Memory B cell (primary cell): ENCODE data around the gene AGPAT1.
"Not testable (repeated sequence)": the region's sequence is repeated elsewhere in the genome, so short reads cannot be mapped to it uniquely, and the experiment has no call there.

Experiments
- ATAC-seq: fragments of 150-1000 bp; cut with Tn5 transposase; 2 replicates; pipeline ENCODE4 v1.10.0; 2021; ENCODE audit warnings: low read depth, mild to moderate bottlenecking, moderate library complexity
- DNase-seq, 2 donors: peaks; one replicate each; pipeline ENCODE4 v3.0.0; 2022; ENCODE audit warnings: low spot score in 2 of 2
- H3K27ac Mint-ChIP-seq: one replicate; pipeline ENCODE4 v1.8.0; 2022; ENCODE audit warnings: mild to moderate bottlenecking, moderate library complexity, mixed read lengths
- H3K27me3 Mint-ChIP-seq: one replicate; pipeline ENCODE4 v1.8.0; 2022; ENCODE audit warnings: mixed read lengths
- H3K36me3 Mint-ChIP-seq: one replicate; pipeline ENCODE4 v1.8.0; 2022; ENCODE audit warnings: mild to moderate bottlenecking, mixed read lengths
- H3K4me1 Mint-ChIP-seq: one replicate; pipeline ENCODE4 v1.8.0; 2022; ENCODE audit warnings: mixed read lengths
- H3K4me3 Mint-ChIP-seq: one replicate; pipeline ENCODE4 v1.8.0; 2022; ENCODE audit warnings: mild to moderate bottlenecking, moderate library complexity, mixed read lengths
- H3K9me3 Mint-ChIP-seq: one replicate; pipeline ENCODE4 v1.8.0; 2022; ENCODE audit warnings: mixed read lengths

Gene AGPAT1

GRCh38 chr6:32193096-32193495 is 17.2 kb upstream of the AGPAT1 start:
- not testable (repeated sequence) for ATAC-seq, DNase-seq, H3K27me3 Mint-ChIP-seq, H3K9me3 Mint-ChIP-seq
- Mint-ChIP-seq H3K4me1 (peaks cover 42% of the 10 kb centered on the region), H3K36me3 (peaks cover 24% of the 10 kb centered on the region), H3K4me3 (peak overlapping the region; percentile 100), H3K27ac (peak overlapping the region; percentile 95)

DNA sequence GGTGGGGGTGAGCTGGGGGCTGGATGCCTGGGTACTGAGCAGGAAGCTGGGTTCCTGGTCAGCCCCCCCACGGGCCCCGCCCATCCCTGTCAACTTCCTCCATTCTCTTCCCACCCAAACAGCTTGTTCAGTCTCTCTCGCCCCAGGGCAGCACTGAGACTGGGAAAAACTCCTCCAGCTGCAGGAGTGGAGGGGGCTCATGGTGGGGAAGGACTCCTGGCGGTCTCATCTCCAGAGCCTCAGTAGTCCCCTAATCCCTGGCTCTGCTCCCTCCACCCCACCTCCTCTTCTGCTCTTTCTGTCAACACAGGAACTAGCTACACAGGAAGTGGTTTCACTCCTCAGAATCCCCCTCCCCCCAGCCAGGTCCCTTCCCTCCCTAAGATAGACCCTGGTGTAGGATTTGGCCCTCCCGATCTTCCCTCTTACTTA is 16.7 kb upstream of the AGPAT1 start, which contains the start of gene GPSM3:
Gene GPSM3, minus strand, starts transcription at position 36 of the 432 bp plus-strand sequence. CDS start 130 bp downstream, outside the sequence.
- Mint-ChIP-seq H3K27me3 (no peaks in the 10 kb centered on the region), H3K36me3 (peaks cover 25% of the 10 kb centered on the region), H3K9me3 (no peaks in the 10 kb centered on the region), H3K27ac (peak within 1 kb of the TSS; percentile 95), H3K4me1 (peaks cover 44% of the 10 kb centered on the region), H3K4me3 (peak within 1 kb of the TSS; percentile 100)
- ATAC-seq, result no peak
- peak in 1 of 2 donors; percentile 54 for DNase-seq

DNA sequence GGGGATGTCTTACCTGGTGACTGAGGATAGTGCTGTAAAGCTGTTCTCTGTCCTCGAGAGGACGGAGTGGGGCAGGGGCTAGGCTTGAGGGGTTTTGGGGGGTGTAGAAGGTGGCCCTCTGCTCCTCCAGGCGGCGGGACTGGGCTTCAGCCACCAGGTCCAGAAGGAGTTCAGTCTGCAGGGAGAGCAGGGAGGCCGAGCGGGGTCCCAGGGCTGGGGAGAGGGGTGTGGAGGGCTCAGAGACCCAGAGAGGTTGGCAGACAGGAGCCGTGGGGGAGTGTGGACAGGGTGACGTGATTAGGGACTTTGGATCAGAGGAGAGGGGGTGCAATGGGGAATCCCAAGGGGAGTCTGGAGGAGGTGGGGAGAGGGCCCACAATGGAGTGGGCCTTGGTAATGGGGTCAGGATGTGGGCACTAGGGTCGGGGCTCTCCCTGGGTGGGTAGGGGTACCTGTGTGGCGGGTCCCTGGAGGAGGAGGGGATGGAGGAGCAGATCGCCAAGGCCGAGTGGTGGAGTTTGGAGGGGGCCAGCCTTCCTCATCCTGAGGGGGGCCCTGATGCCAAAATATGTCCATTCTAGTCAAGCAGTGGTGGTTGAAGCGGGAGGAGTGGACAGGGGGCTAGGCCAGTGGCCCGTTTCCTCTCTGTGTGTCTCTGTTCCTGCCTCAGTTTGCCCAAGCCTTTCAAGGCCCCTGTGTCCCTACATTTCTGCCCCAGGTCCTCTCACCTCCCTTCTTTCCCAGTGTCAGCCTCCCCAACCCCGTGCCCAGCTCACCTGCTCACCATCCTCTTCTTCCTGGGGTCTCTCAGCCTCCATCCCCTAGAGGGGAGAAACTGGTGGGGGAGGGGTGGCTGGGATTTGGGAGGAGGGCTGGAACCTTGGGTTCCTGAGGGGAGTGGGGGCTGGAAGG is 16.1 kb upstream of the AGPAT1 start:
- Mint-ChIP-seq H3K9me3 (no peaks in the 10 kb centered on the region), H3K27ac (peak overlapping the region; percentile 95), H3K27me3 (no peaks in the 10 kb centered on the region), H3K4me1 (peaks cover 48% of the 10 kb centered on the region), H3K4me3 (peak overlapping the region; percentile 100), H3K36me3 (peaks cover 31% of the 10 kb centered on the region)
- no peak for DNase-seq
- ATAC-seq, result no peak

DNA sequence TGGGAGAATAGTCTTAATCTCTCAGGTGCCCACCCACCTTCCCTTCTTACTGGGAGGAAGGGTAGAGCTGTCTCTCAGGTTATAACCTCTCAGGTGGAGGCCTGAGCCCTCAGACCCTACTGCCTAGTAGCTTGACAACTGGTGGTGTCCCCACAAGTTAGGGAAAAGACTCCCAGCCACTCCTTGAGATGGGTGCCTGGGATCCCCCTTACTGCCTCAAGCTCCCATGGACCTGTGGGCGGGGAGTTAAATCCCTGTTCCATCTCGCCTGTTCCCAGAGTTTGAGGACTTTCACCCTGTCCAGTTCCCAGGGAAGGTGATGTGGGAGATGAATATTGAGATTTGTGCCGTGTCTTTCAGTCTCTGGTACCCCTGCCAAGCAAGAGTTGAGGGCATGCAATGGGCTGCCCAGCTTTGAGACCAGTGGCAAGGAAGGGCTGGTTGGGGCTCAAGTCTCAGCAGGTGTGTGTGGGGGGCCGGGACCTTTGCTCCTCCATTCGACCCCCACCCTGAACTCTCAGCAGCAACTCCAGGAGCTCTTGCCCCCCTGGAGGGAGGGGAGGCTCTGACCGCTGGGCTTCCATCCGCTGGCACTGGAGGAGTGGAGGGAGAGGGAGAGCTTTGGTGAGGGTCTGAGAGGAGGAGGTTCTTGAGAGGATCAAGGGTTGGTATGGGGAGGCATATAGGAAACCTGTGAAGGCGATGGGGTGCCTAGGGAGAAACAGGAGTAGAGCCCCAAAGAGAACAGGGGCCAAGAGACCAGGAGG is 15.2 kb upstream of the AGPAT1 start:
- Mint-ChIP-seq H3K27me3 (no peaks in the 10 kb centered on the region), H3K36me3 (peaks cover 36% of the 10 kb centered on the region), H3K4me1 (peaks cover 50% of the 10 kb centered on the region), H3K9me3 (no peaks in the 10 kb centered on the region), H3K4me3 (peak overlapping the region; percentile 100), H3K27ac (peak overlapping the region; percentile 95)
- ATAC-seq (no peak), DNase-seq (no peak)

DNA sequence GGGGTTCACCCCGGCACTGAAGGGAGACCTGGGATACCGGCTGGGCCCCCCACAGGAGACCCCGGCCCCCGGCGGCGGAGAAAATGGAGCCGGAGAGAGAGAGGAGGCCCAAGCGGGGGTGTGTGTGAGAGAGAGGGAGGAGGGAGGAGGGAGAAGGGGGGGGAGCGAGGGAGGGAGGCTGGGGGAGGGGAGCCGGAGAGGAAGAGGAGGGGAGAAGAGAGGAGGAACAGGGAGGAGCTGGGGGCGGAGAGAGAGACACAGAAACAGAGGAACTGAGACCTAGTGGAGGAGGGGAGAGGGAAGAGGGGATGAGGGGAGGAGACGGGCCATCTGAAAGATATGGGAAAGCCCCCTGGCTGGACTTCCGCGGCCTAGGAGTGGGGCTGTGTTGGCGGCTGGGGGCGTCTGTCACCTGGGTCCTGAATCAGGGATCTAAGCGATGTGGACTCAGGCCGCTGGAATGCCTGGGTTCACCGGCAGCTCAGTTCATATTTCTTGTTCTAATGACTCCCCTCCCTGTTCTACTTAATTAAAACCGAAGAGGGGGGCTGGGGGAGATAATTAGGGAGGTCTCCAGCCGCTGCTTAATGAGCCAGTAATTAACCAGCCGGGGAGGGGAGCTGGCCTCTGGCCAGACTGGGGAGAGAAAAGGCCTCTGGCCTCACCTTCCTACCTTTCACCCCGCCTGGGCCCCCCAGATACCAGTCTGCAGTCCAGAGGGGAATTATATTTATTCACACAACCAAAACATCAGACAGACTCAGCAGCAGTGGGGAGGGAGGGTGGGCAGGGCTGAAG is 14.4 kb upstream of the AGPAT1 start, which contains the start of gene PBX2:
Gene PBX2, minus strand, starts transcription at position 149 of the 798 bp plus-strand sequence. CDS start 287 bp downstream, outside the sequence.
- Mint-ChIP-seq H3K36me3 (peaks cover 41% of the 10 kb centered on the region), H3K9me3 (no peaks in the 10 kb centered on the region), H3K27me3 (no peaks in the 10 kb centered on the region), H3K4me1 (peaks cover 51% of the 10 kb centered on the region), H3K27ac (peak within 1 kb of the TSS; percentile 95), H3K4me3 (peak within 1 kb of the TSS; percentile 100)
- ATAC-seq (peak; percentile 81), DNase-seq (peak; percentile 49 to 70)

DNA sequence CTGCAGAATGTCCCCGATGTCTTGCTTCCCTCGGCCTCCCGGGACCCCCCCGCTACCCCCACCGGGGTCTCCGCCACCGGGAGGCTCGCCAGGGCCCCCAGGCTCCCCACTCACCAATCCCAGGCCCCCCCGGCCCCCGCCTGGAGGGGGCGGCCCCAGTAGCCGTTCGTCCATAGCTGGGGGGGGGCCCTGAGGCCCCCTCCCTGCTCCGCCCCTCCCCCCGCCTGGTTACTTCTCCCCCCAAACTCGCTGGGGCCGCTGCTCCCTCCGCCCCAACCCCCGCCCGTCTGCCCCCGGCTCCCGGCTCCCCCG is 13.8 kb upstream of the AGPAT1 start:
- Mint-ChIP-seq H3K4me3 (peak overlapping the region; percentile 88), H3K27me3 (no peaks in the 10 kb centered on the region), H3K4me1 (peaks cover 46% of the 10 kb centered on the region), H3K36me3 (peaks cover 41% of the 10 kb centered on the region), H3K9me3 (no peaks in the 10 kb centered on the region), H3K27ac (peak overlapping the region; percentile 95)
- no peak for ATAC-seq
- no peak for DNase-seq

GRCh38 chr6:32189069-32189741 is 13.3 kb upstream of the AGPAT1 start:
- no peaks in the 10 kb centered on the region for H3K9me3 Mint-ChIP-seq
- no peaks in the 10 kb centered on the region for H3K27me3 Mint-ChIP-seq
- H3K4me1 Mint-ChIP-seq, result peaks cover 44% of the 10 kb centered on the region

GRCh38 chr6:32188381-32189068 is 12.6 kb upstream of the AGPAT1 start:
- H3K4me3 Mint-ChIP-seq, result peak overlapping the region; percentile 88
- no peaks in the 10 kb centered on the region for H3K27me3 Mint-ChIP-seq
- no peaks in the 10 kb centered on the region for H3K9me3 Mint-ChIP-seq
- peaks cover 40% of the 10 kb centered on the region for H3K4me1 Mint-ChIP-seq
- no peak for DNase-seq
- peak overlapping the region; percentile 95 for H3K27ac Mint-ChIP-seq
- peaks cover 41% of the 10 kb centered on the region for H3K36me3 Mint-ChIP-seq
- ATAC-seq, result no peak

More at GRCh38 chr6:32189069-32189741, 13.3 kb upstream of the AGPAT1 start:
- Mint-ChIP-seq H3K36me3 (peaks cover 41% of the 10 kb centered on the region), H3K4me3 (peak overlapping the region; percentile 88), H3K27ac (peak overlapping the region; percentile 95)
- ATAC-seq, result no peak
- no peak for DNase-seq

DNA sequence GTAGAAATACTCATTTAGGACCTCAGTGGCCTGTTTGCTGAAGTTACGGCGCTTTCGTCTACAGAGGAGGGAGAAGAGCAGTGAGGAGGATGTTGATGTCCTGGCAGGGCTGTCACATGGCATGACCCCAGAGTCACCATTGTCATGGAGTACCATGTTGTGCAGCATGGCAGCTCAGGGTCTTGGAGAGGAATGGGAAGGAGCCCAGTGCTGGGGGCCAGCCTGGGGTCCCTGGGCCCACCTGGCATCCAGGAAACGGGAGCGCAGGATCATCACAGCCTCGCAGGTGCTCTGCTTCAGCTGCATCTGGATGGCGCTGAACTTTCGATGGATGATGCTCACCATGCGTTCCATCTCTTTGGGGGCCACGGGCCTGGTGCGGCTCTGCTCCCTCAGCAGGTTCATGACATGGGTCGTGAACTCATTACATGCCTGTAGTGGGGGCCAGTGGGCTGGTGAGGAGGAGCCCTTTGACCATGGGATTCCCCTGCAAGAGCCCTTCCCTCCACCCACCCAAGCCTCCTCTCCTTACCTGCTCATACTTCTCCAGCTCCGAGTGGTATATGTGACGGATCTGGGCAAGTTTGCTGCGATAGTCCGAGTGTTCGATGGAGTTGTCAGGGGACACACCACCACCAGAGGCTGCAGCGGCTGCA is 12.0 kb upstream of the AGPAT1 start:
- not testable (repeated sequence) for DNase-seq, ATAC-seq, H3K27me3 Mint-ChIP-seq, H3K9me3 Mint-ChIP-seq
- Mint-ChIP-seq H3K4me1 (peaks cover 39% of the 10 kb centered on the region), H3K27ac (peak overlapping the region; percentile 99), H3K36me3 (peaks cover 41% of the 10 kb centered on the region), H3K4me3 (peak overlapping the region; percentile 51)

DNA sequence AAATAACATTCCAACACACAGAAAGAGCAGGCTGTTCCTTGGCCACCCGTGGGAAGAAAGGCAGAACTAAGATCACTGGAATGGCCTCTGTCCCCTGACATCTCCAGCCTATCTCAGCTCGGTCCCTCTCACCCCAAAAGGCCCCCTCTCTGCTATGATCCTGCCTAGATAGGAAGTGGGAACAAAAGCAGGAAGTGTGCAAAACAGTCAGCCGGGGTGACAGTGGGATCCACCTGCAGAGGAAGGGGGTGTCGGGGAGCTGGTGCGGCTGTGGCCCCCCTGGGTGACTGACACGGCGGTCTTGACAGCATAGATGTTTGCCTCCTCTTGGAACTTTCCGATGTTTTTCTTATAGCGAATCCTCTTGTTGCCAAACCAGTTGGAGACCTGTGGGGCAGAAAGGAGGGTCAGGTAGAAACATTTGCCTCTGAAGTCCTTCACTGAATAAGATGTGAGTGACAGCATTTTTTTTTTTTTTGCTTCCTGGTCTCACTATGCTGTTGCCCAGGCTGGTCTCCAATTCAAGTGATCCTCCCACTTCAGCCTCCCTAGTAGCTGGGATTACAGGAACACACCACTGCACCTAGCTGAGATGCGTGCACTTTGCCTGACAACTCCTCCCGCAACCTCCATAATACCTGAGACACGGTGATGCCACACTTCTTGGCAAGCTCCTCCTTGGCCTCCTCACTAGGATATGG is 11.3 kb upstream of the AGPAT1 start:
- peak overlapping the region; percentile 52 for H3K4me3 Mint-ChIP-seq
- DNase-seq, result no peak
- H3K9me3 Mint-ChIP-seq, result no peaks in the 10 kb centered on the region
- no peak for ATAC-seq
- H3K36me3 Mint-ChIP-seq, result peaks cover 39% of the 10 kb centered on the region
- no peaks in the 10 kb centered on the region for H3K27me3 Mint-ChIP-seq
- H3K4me1 Mint-ChIP-seq, result peaks cover 38% of the 10 kb centered on the region
- peak overlapping the region; percentile 99 for H3K27ac Mint-ChIP-seq

- H3K4me1 Mint-ChIP-seq, result peaks cover 37% of the 10 kb centered on the region
- H3K9me3 Mint-ChIP-seq, DNase-seq, H3K27me3 Mint-ChIP-seq, ATAC-seq: not testable (repeated sequence)
- peaks cover 32% of the 10 kb centered on the region for H3K36me3 Mint-ChIP-seq
- H3K27ac Mint-ChIP-seq, result peak overlapping the region; percentile 99
- H3K4me3 Mint-ChIP-seq, result peak overlapping the region; percentile 55
Measured at GRCh38 chr6:32186151-32186840, 10.4 kb upstream of the AGPAT1 start.
